ENCODE results near the gene TNFSF10. TPM values are rescaled to one million over a fixed set of nuclear protein-coding genes. Genes with fewer than 3 reads are reported as not detected.

TNFSF10 gene
- polyA plus RNA-seq, 4 donors = 26.6 to 62.5 (median 43.1) TPM

DNA sequence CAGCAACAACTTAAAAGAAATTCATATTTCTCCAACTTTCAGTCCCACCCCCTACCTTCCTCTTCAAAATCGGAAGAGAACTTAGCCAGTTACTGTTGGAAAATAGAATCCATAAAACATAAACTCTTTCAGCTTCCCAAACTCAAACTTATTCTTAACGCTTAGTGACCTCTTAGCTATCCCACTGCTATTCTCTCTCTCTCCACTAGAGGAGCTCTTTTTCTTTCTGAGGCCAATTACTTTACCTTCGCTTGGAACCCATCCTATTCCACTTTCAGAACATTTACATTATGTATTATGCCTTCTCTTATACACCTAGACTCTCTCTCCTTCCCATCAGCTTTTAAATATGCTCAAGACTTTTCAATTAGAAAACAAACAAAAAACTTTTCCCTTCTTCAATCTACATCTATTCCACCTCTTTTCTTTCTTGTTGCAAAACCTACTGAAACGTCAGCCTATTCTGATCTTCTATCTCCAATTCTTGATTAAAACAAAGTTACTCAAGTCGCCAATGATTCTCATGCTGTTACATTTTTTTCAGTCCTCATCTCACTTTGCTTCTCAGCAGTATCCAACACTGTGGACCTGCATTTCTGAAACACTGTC, 61.6 kb downstream of the TNFSF10 start:
- peak in 1 of 4 donors; percentile 16 for DNase-seq (ENCODE audit: low read depth in 4 of 4, low spot score in 2 of 4)

GRCh38 chr3:172456404-172456803, 66.8 kb downstream of the TNFSF10 start:
- DNase-seq (ENCODE audit: low read depth in 4 of 4, low spot score in 2 of 4) = no peak

Other genes with a start within 250 kb of the TNFSF10 start
- gene GHSR, start 75.0 kb downstream of the TNFSF10 start, polyA plus RNA-seq (ENCODE audit: insufficient read length in 4 of 4) = not detected
- 1 to 10 TPM; 3.5 to 4.8 (median 4.8) TPM for gene NCEH1, start 187.6 kb upstream of the TNFSF10 start, polyA plus RNA-seq (ENCODE audit: insufficient read length in 4 of 4)
- 10 to 100 TPM; 32.9 to 39.8 (median 36.6) TPM for gene ECT2, start 227.3 kb upstream of the TNFSF10 start, polyA plus RNA-seq (ENCODE audit: insufficient read length in 4 of 4)